Muscle layer of duodenum (tissue), 2 donors: ENCODE data around the gene EMC7.

Source experiments
- H3K27ac ChIP-seq: one replicate; pipeline ENCODE4 v1.7.0; 2013; ENCODE audit warnings: mild to moderate bottlenecking, low read length
- H3K27me3 ChIP-seq: one replicate; pipeline ENCODE4 v1.7.0; 2013; ENCODE audit warnings: low read depth, mild to moderate bottlenecking, control low read depth, low read length
- H3K36me3 ChIP-seq, 2 donors: one replicate each; pipeline ENCODE4 v1.7.0; 2013; ENCODE audit warnings: low read length in 2 of 2, control low read depth in 1 of 2, mild to moderate bottlenecking in 1 of 2; ENCODE audit not compliant: insufficient read depth in 2 of 2, control insufficient read depth in 1 of 2
- H3K4me1 ChIP-seq, 2 donors: one replicate each; pipeline ENCODE4 v1.7.0; 2013; ENCODE audit warnings: low read length in 2 of 2, mild to moderate bottlenecking in 2 of 2, control low read depth in 1 of 2, moderate library complexity in 1 of 2; ENCODE audit not compliant: insufficient read depth in 2 of 2, control insufficient read depth in 1 of 2
- H3K4me3 ChIP-seq, 2 donors: one replicate each; pipeline ENCODE4 v1.7.0; 2013; ENCODE audit warnings: low read length in 2 of 2, low read depth in 1 of 2, mild to moderate bottlenecking in 1 of 2
- H3K9me3 ChIP-seq, 2 donors: one replicate each; pipeline ENCODE4 v1.7.0; 2013; ENCODE audit warnings: low read length in 2 of 2, control low read depth in 1 of 2, mild to moderate bottlenecking in 1 of 2; ENCODE audit not compliant: control insufficient read depth in 1 of 2
- donor health status: healthy.

EMC7 gene

GRCh38 chr15:34119291-34119690, 17.6 kb upstream of the EMC7 start:
- Histone ChIP-seq H3K9me3 (no peaks in the 10 kb centered on the region), H3K36me3 (no peaks in the 10 kb centered on the region), H3K27me3 (no peaks in the 10 kb centered on the region), H3K4me1 (no peaks in the 10 kb centered on the region), H3K27ac (no peak overlapping the region), H3K4me3 (no peak overlapping the region)

- no peak overlapping the region for H3K27ac ChIP-seq
These were observed 15.0 kb upstream of the EMC7 start for GRCh38 chr15:34116620-34117019.

GRCh38 chr15:34114739-34115138, 13.1 kb upstream of the EMC7 start:
- Histone ChIP-seq H3K4me1 (no peaks in the 10 kb centered on the region), H3K27me3 (no peaks in the 10 kb centered on the region), H3K27ac (no peak overlapping the region), H3K9me3 (no peaks in the 10 kb centered on the region), H3K36me3 (no peaks in the 10 kb centered on the region), H3K4me3 (no peak overlapping the region)

More at GRCh38 chr15:34116620-34117019, 15.0 kb upstream of the EMC7 start:
- Histone ChIP-seq H3K4me1 (no peaks in the 10 kb centered on the region), H3K9me3 (no peaks in the 10 kb centered on the region), H3K36me3 (no peaks in the 10 kb centered on the region), H3K4me3 (no peak overlapping the region), H3K27me3 (no peaks in the 10 kb centered on the region)

DNA sequence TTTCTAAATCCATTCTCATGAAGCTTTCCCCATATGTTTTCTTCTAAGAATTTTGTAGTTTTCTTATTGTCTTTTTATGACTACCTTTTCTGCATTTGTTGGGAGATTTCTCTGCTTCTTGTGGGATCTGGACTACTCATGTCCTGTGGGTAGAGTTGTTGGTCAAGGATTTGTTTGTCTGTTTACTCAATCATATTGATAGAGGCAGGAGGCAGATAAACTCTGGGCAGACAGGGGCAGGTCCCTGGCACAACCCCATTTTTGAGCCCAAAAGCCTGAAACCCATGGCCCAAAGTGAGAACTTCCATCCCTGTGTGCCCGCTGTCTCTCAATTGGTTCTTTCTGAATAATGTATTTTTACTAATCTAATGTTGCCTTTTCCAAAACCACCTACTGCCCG, 12.6 kb upstream of the EMC7 start:
- no peaks in the 10 kb centered on the region for H3K4me1 ChIP-seq
- no peaks in the 10 kb centered on the region for H3K36me3 ChIP-seq
- no peak overlapping the region for H3K27ac ChIP-seq
- H3K27me3 ChIP-seq: no peaks in the 10 kb centered on the region
- H3K9me3 ChIP-seq: no peaks in the 10 kb centered on the region
- no peak overlapping the region for H3K4me3 ChIP-seq

DNA sequence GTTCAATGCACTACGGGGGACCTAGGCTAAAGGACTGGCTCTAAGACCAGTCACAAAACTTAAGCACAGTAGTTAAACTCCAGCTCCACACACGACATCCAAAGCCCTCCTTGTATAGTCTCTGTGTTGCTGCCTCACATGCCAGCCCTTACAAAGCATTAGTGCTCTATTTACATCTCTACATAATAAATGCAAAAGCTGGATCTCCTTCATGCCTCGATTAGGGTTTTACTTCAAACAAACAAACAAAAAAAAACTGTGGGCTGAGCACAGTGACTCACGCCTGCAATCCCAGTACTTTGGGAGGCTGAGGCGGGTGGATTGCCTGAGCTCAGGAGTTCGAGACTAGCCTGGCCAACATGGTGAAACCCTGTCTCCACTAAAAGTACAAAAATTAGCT, 9.8 kb upstream of the EMC7 start:
- no peak overlapping the region for H3K4me3 ChIP-seq
- H3K36me3 ChIP-seq: no peaks in the 10 kb centered on the region

DNA sequence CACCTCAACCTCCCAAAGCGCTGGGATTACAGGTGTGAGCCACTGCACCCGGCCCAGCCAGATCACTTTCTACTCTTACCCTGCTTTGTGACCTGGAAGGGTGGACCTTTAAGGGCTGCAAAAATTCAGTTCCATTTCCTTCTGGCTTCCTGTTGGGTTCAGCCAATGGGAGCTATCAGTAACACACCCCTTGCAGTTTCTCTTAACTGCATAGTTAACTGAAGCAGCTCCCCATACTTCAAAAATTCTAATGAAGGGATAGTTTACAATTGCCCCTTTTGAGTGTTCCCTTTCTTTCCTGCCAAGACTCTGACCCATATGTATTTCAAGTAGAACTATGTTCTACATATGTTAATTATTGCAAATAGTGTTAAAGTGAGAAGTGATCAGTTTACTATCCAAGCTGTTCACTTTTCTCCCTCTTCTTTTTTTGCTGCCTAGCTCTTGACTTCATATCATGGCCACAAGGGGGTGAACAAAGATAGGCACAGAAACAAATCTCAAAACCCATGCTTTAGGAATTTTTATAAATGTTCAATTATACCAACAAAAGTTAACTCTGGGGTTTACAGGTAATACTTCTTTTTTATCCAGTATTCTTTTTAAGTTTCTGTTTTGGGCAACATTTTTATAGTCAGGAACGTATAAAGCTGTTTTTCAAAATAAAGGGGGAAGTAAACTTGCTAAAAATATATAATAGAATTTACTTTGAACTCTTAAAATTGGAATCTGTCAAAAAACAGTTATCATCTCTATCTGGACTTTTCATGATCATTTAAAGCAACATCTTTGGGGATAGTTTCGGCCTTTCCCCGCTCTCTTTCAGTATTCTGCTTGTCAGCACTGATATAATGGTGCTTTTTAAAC, 8.4 kb upstream of the EMC7 start:
- no peaks in the 10 kb centered on the region for H3K9me3 ChIP-seq
- no peak overlapping the region for H3K27ac ChIP-seq
- H3K4me1 ChIP-seq: no peaks in the 10 kb centered on the region
- no peaks in the 10 kb centered on the region for H3K36me3 ChIP-seq
- no peak overlapping the region for H3K4me3 ChIP-seq
- H3K27me3 ChIP-seq: no peaks in the 10 kb centered on the region

More for the DNA sequence above, 9.8 kb upstream of the EMC7 start:
- no peaks in the 10 kb centered on the region for H3K27me3 ChIP-seq
- H3K27ac ChIP-seq: no peak overlapping the region
- no peaks in the 10 kb centered on the region for H3K9me3 ChIP-seq
- H3K4me1 ChIP-seq: no peaks in the 10 kb centered on the region

GRCh38 chr15:34107315-34107714, 5.7 kb upstream of the EMC7 start:
- Histone ChIP-seq H3K9me3 (no peaks in the 10 kb centered on the region), H3K4me3 (no peak overlapping the region), H3K4me1 (peaks cover 0 to 7% of the 10 kb centered on the region in 2 donors), H3K36me3 (no peaks in the 10 kb centered on the region), H3K27me3 (no peaks in the 10 kb centered on the region), H3K27ac (no peak overlapping the region)

GRCh38 chr15:34106423-34106822, 4.8 kb upstream of the EMC7 start:
- H3K9me3 ChIP-seq: no peaks in the 10 kb centered on the region
- no peaks in the 10 kb centered on the region for H3K36me3 ChIP-seq
- H3K27me3 ChIP-seq: no peaks in the 10 kb centered on the region
- H3K4me1 ChIP-seq: peaks cover 0 to 7% of the 10 kb centered on the region in 2 donors
- H3K27ac ChIP-seq: no peak overlapping the region
- no peak overlapping the region for H3K4me3 ChIP-seq

DNA sequence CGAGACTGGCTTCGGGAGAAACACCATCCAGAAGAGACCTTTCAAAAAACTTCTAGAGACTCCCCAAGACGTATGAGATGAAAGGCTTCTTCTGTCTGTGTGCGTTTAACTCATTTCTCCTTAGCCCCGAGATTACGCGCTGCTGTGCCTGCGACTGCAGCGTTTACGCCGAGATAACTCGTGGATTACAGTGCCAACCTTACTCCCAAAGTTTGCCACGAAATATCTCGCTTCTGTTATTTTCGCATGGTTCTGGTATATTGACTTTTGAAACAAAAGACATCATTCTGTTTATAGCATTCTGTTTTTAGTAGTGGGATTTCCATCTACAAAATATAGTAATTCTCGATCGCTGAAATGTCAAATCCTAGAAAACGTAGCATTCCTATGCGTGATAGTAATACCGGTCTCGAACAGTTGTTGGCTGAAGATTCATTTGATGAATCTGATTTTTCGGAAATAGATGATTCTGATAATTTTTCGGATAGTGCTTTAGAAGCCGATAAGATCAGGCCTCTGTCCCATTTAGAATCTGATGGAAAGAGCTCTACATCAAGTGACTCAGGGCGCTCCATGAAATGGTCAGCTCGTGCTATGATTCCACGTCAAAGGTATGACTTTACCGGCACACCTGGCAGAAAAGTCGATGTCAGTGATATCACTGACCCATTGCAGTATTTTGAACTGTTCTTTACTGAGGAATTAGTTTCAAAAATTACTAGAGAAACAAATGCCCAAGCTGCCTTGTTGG, 688 bp upstream of the EMC7 start:
- no peaks in the 10 kb centered on the region for H3K9me3 ChIP-seq
- peak overlapping the region; percentile 84 to 97 for H3K4me3 ChIP-seq
- H3K4me1 ChIP-seq: peaks cover 5 to 29% of the 10 kb centered on the region in 2 donors
- no peaks in the 10 kb centered on the region for H3K36me3 ChIP-seq
- no peaks in the 10 kb centered on the region for H3K27me3 ChIP-seq
- H3K27ac ChIP-seq: peak overlapping the region; percentile 91

DNA sequence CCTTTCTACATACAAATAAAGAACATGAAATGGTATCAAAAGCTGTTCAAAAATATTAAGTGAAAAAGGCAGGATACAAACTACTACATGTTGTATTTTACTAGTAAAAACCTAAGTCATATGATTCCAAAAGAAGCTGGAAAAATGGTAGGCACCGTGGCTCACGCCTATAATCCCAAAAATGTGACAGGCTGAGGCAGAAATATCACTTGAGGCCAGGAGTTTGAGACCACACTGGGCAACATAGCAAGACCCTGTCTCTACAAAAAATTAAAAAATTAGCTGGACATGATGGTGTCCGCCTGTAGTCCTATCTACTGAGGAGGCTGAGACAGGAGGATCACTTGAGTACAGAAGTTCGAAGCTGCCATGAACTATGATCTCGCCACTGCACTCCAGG, 1.7 kb downstream of the EMC7 start:
- Histone ChIP-seq H3K27me3 (no peaks in the 10 kb centered on the region), H3K4me1 (peaks cover 5 to 29% of the 10 kb centered on the region in 2 donors), H3K4me3 (peak overlapping the region in 1 of 2 donors; percentile 97), H3K9me3 (no peaks in the 10 kb centered on the region), H3K27ac (no peak overlapping the region), H3K36me3 (peaks cover 3 to 11% of the 10 kb centered on the region in 2 donors)

GRCh38 chr15:34085746-34086145, 15.9 kb downstream of the EMC7 start:
- no peaks in the 10 kb centered on the region for H3K27me3 ChIP-seq
- no peak overlapping the region for H3K4me3 ChIP-seq
- peaks cover 24 to 38% of the 10 kb centered on the region in 2 donors for H3K36me3 ChIP-seq
- no peak overlapping the region for H3K27ac ChIP-seq
- no peaks in the 10 kb centered on the region for H3K4me1 ChIP-seq
- no peaks in the 10 kb centered on the region for H3K9me3 ChIP-seq
